MCF 10A (cell line): ENCODE measurements around the gene CEMIP. TPM values are rescaled to one million over a fixed set of nuclear protein-coding genes. Genes with fewer than 3 reads are reported as not detected.

Experiments
- BruUV-seq: library from RNA; stranded (reverse); fragments of 400-500 nt; replicated peaks from 2 replicates; lab custom pipeline; 2021; lab: Mats Ljungman, UMichigan
- CTCF ChIA-PET: fragments of 300-600 bp; sonication (Branson Sonifier 250); formaldehyde crosslinking; extraction: SDS; loops from one replicate; lab custom pipeline; 2021; ENCODE audit warnings: antibody characterized with exemption, inconsistent platforms; lab: Yijun Ruan, JAX
- POLR2A ChIA-PET: fragments of 300-600, 350-650 bp; sonication (Branson Sonifier 250); formaldehyde crosslinking; extraction: SDS; loops from one replicate; lab custom pipeline; 2020; ENCODE audit warnings: antibody characterized with exemption, inconsistent platforms; lab: Yijun Ruan, JAX
- DNase-seq: peaks from one replicate; pipeline ENCODE4 v3.0.0-alpha.2; 2018; ENCODE audit not compliant: unreplicated experiment
- H3K27ac Mint-ChIP-seq: one replicate; pipeline ENCODE4 v1.8.0; 2022; ENCODE audit warnings: mild to moderate bottlenecking, low read depth, mixed read lengths; ENCODE audit not compliant: unreplicated experiment
- H3K27me3 Mint-ChIP-seq: one replicate; pipeline ENCODE4 v1.8.0; 2022; ENCODE audit warnings: mixed read lengths; ENCODE audit not compliant: insufficient read depth, unreplicated experiment
- H3K36me3 Mint-ChIP-seq: one replicate; pipeline ENCODE4 v1.8.0; 2022; ENCODE audit warnings: mild to moderate bottlenecking, moderate library complexity, mixed read lengths; ENCODE audit not compliant: insufficient read depth, unreplicated experiment
- H3K4me1 Mint-ChIP-seq: one replicate; pipeline ENCODE4 v1.8.0; 2022; ENCODE audit warnings: mixed read lengths; ENCODE audit not compliant: insufficient read depth, unreplicated experiment
- H3K4me3 Mint-ChIP-seq: one replicate; pipeline ENCODE4 v1.8.0; 2022; ENCODE audit warnings: mild to moderate bottlenecking, moderate library complexity, mixed read lengths; ENCODE audit not compliant: unreplicated experiment
- H3K9me3 Mint-ChIP-seq: one replicate; pipeline ENCODE4 v1.8.0; 2022; ENCODE audit warnings: mixed read lengths; ENCODE audit not compliant: unreplicated experiment
- intact Hi-C: fragments of 100-400 bp; cut with micrococcal nuclease; formaldehyde crosslinking; loops from 2 replicates; pipeline ENCODE4 v1.14.1; 2022
- total RNA-seq: library from RNA; stranded (reverse); gene quantifications from 2 replicates; pipeline ENCODE4 v1.2.3, GENCODE V29; 2022
- TF ChIP-seq, protein P1 (sequence below): fragments of 200-600 bp; IDR thresholded peaks from one replicate; pipeline ENCODE4 v1.8.0; 2022; ENCODE audit warnings: antibody characterized with exemption, mild to moderate bottlenecking; ENCODE audit not compliant: unreplicated experiment

The CEMIP gene
- total RNA-seq, 1 experiment from 2014 or later: 0.14 TPM

DNA sequence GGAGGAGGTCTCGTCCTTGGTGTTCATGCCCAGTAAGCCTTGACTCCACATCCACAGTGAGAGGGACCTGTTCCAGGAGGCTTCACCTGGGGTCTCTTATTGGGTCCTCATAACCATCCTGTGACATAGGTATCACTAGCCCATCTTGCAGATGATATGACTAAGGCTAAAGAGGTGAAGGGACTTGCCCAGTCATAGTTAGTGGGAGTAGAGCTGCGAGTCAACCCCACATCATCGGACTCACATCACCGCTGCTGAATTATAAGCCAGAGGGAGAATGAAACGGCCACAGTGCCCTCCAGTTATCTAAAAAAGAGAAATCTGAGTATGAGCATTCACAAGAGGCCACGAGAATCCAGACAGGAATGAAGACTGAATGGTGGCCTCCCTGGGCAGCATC lies 144.5 kb downstream of the CEMIP start:
- intact Hi-C loops: no loop called here
- no peak for DNase-seq
- ChIA-PET POLR2A (no interaction called here), CTCF (no interaction called here)
- TF ChIP-seq, protein P1, sequence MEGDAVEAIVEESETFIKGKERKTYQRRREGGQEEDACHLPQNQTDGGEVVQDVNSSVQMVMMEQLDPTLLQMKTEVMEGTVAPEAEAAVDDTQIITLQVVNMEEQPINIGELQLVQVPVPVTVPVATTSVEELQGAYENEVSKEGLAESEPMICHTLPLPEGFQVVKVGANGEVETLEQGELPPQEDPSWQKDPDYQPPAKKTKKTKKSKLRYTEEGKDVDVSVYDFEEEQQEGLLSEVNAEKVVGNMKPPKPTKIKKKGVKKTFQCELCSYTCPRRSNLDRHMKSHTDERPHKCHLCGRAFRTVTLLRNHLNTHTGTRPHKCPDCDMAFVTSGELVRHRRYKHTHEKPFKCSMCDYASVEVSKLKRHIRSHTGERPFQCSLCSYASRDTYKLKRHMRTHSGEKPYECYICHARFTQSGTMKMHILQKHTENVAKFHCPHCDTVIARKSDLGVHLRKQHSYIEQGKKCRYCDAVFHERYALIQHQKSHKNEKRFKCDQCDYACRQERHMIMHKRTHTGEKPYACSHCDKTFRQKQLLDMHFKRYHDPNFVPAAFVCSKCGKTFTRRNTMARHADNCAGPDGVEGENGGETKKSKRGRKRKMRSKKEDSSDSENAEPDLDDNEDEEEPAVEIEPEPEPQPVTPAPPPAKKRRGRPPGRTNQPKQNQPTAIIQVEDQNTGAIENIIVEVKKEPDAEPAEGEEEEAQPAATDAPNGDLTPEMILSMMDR: no peak
- H3K9me3 Mint-ChIP-seq: no peaks in the 10 kb centered on the region
- H3K4me3 Mint-ChIP-seq: no peak overlapping the region
- peaks cover 5% of the 10 kb centered on the region for H3K36me3 Mint-ChIP-seq
- H3K27me3 Mint-ChIP-seq: no peaks in the 10 kb centered on the region
- no TSS peak for BruUV-seq
- H3K27ac Mint-ChIP-seq: no peak overlapping the region
- peaks cover 8% of the 10 kb centered on the region for H3K4me1 Mint-ChIP-seq

DNA sequence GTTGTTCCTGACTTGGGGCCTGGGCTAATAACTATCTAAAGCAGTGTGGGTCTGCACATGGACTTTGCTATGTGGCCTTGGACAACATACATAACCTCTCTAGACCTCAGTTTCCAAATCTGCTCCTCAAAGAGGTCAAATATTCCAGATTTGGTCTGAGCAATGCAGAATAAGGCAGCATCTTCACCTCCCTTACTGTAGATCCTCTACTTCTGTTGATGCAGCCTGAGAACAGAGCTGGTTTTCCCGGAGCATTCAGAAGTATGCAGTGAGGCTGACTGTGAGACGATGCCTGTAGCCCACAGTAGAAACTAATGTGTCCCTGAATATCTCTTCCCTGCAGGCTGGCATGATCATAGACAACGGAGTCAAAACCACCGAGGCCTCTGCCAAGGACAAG lies 145.1 kb downstream of the CEMIP start:
- H3K4me3 Mint-ChIP-seq: no peak overlapping the region
- H3K27me3 Mint-ChIP-seq: no peaks in the 10 kb centered on the region
- no peak overlapping the region for H3K27ac Mint-ChIP-seq
- H3K9me3 Mint-ChIP-seq: no peaks in the 10 kb centered on the region
- CTCF ChIA-PET: no interaction called here
- BruUV-seq: no TSS peak
- intact Hi-C loops: no loop called here
- DNase-seq: no peak
- POLR2A ChIA-PET: no interaction called here
- H3K4me1 Mint-ChIP-seq: peaks cover 14% of the 10 kb centered on the region
- H3K36me3 Mint-ChIP-seq: peaks cover 5% of the 10 kb centered on the region
- TF ChIP-seq, protein P1: no peak

GRCh38 chr15:80925597-80926059 lies 146.5 kb downstream of the CEMIP start:
- POLR2A ChIA-PET: no interaction called here
- CTCF ChIA-PET: interaction anchor here (0.7 kb wide), 1 partner anchor 1890 kb away, joined by 3 read pairs; no protein-coding TSS in a partner anchor
- no TSS peak for BruUV-seq

DNA sequence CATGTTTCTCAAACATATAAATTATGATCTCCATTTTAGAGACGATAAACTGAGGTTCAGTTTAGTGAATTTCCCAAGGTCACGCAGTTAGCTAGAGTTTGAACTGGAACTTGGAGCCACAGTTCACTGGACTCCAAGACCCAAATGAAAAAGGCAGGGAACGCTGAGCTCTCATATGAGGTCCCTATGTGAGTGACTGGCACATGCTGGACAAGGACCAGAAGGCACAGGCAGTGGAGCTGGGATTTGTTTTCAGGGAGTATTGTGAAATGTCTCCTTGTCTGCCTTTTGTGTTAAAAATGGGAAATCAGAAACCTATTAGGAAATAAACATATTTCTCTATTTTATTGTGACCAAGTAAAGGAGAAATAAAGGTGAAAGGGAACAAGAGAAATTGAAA lies 147.0 kb downstream of the CEMIP start:
- TF ChIP-seq, protein P1: no peak
- Mint-ChIP-seq H3K4me3 (no peak overlapping the region), H3K27me3 (no peaks in the 10 kb centered on the region), H3K9me3 (no peaks in the 10 kb centered on the region), H3K36me3 (peaks cover 5% of the 10 kb centered on the region), H3K4me1 (peaks cover 22% of the 10 kb centered on the region), H3K27ac (no peak overlapping the region)
- DNase-seq: peak; percentile 17
- ChIA-PET CTCF (no interaction called here), POLR2A (no interaction called here)
- intact Hi-C loops: no loop called here
- BruUV-seq: no TSS peak

More at GRCh38 chr15:80925597-80926059, 146.5 kb downstream of the CEMIP start:
- intact Hi-C loops: no loop called here
- DNase-seq: peak; percentile 8
- TF ChIP-seq, protein P1: no peak
- Mint-ChIP-seq H3K36me3 (peaks cover 5% of the 10 kb centered on the region), H3K4me1 (peaks cover 22% of the 10 kb centered on the region), H3K27me3 (no peaks in the 10 kb centered on the region), H3K4me3 (no peak overlapping the region), H3K9me3 (no peaks in the 10 kb centered on the region), H3K27ac (no peak overlapping the region)
